ES-I3 (cell line): Measurements from ENCODE around the gene SLAMF8.

Experiments
- H3K36me3 ChIP-seq: 2 replicates; pipeline ENCODE4 v1.6.1; 2013; ENCODE audit warnings: mild to moderate bottlenecking, low read length, control low read depth, moderate library complexity; ENCODE audit not compliant: insufficient read depth
- H3K4me1 ChIP-seq: 2 replicates; pipeline ENCODE4 v1.6.1; 2013; ENCODE audit warnings: mild to moderate bottlenecking, control low read depth, low read length; ENCODE audit not compliant: insufficient read depth
- H3K9ac ChIP-seq: 2 replicates; pipeline ENCODE4 v1.6.1; 2013; ENCODE audit warnings: low read depth, mild to moderate bottlenecking, low read length, moderate library complexity
- H3K9me3 ChIP-seq: 2 replicates; pipeline ENCODE4 v1.6.1; 2013; ENCODE audit warnings: mild to moderate bottlenecking, low read length, moderate library complexity; ENCODE audit not compliant: control insufficient read depth, insufficient read depth

SLAMF8 gene

GRCh38 chr1:159829273-159829634 is 2.6 kb downstream of the SLAMF8 start:
- no peak overlapping the region for H3K9ac ChIP-seq
- H3K9me3 ChIP-seq = no peaks in the 10 kb centered on the region
- no peaks in the 10 kb centered on the region for H3K36me3 ChIP-seq
- H3K4me1 ChIP-seq = peaks cover 7% of the 10 kb centered on the region; the same call in 1 of the 2 replicates

- Histone ChIP-seq H3K9ac (no peak overlapping the region), H3K36me3 (no peaks in the 10 kb centered on the region), H3K4me1 (peaks cover 7% of the 10 kb centered on the region; the same call in 1 of the 2 replicates), H3K9me3 (no peaks in the 10 kb centered on the region)
These were observed 3.3 kb downstream of the SLAMF8 start for GRCh38 chr1:159829822-159830465.

GRCh38 chr1:159830722-159831121 is 4.0 kb downstream of the SLAMF8 start:
- Histone ChIP-seq H3K4me1 (peaks cover 7% of the 10 kb centered on the region; the same call in 1 of the 2 replicates), H3K9ac (no peak overlapping the region), H3K9me3 (no peaks in the 10 kb centered on the region), H3K36me3 (no peaks in the 10 kb centered on the region)

GRCh38 chr1:159831412-159832141 is 4.9 kb downstream of the SLAMF8 start:
- no peaks in the 10 kb centered on the region for H3K9me3 ChIP-seq
- no peak overlapping the region for H3K9ac ChIP-seq
- no peaks in the 10 kb centered on the region for H3K36me3 ChIP-seq
- peaks cover 7% of the 10 kb centered on the region; the same call in 1 of the 2 replicates for H3K4me1 ChIP-seq

- H3K4me1 ChIP-seq = peaks cover 7% of the 10 kb centered on the region; the same call in 1 of the 2 replicates
- no peaks in the 10 kb centered on the region for H3K9me3 ChIP-seq
- no peaks in the 10 kb centered on the region for H3K36me3 ChIP-seq
- no peak overlapping the region for H3K9ac ChIP-seq
These were observed 5.6 kb downstream of the SLAMF8 start for GRCh38 chr1:159832309-159832708.

GRCh38 chr1:159835356-159835755 is 8.7 kb downstream of the SLAMF8 start:
- H3K9me3 ChIP-seq = no peaks in the 10 kb centered on the region
- H3K9ac ChIP-seq = no peak overlapping the region
- 0 out of 2 replicates have a peak, but pooled peaks cover 4% of the 10 kb centered on the region for H3K4me1 ChIP-seq
- H3K36me3 ChIP-seq = no peaks in the 10 kb centered on the region

GRCh38 chr1:159835862-159836525 is 9.3 kb downstream of the SLAMF8 start:
- Histone ChIP-seq H3K9ac (no peak overlapping the region), H3K4me1 (0 out of 2 replicates have a peak, but pooled peaks cover 4% of the 10 kb centered on the region), H3K9me3 (no peaks in the 10 kb centered on the region), H3K36me3 (no peaks in the 10 kb centered on the region)

- Histone ChIP-seq H3K9ac (no peak overlapping the region), H3K4me1 (no peaks in the 10 kb centered on the region), H3K9me3 (no peaks in the 10 kb centered on the region), H3K36me3 (no peaks in the 10 kb centered on the region)
These were observed 12.0 kb downstream of the SLAMF8 start for GRCh38 chr1:159838715-159839114.

- no peaks in the 10 kb centered on the region for H3K4me1 ChIP-seq
- no peaks in the 10 kb centered on the region for H3K36me3 ChIP-seq
- no peak overlapping the region for H3K9ac ChIP-seq
- no peaks in the 10 kb centered on the region for H3K9me3 ChIP-seq
These were observed 12.6 kb downstream of the SLAMF8 start for GRCh38 chr1:159839116-159839849.

- H3K9ac ChIP-seq = no peak overlapping the region
- no peaks in the 10 kb centered on the region for H3K4me1 ChIP-seq
- no peaks in the 10 kb centered on the region for H3K36me3 ChIP-seq
These were observed 15.1 kb downstream of the SLAMF8 start for GRCh38 chr1:159841749-159842148.

GRCh38 chr1:159843459-159843858 is 16.8 kb downstream of the SLAMF8 start:
- Histone ChIP-seq H3K9me3 (no peaks in the 10 kb centered on the region), H3K4me1 (no peaks in the 10 kb centered on the region), H3K36me3 (no peaks in the 10 kb centered on the region), H3K9ac (no peak overlapping the region)

More at GRCh38 chr1:159841749-159842148, 15.1 kb downstream of the SLAMF8 start:
- H3K9me3 ChIP-seq = no peaks in the 10 kb centered on the region

- no peak overlapping the region for H3K9ac ChIP-seq
- no peaks in the 10 kb centered on the region for H3K9me3 ChIP-seq
These were observed 19.3 kb downstream of the SLAMF8 start for GRCh38 chr1:159845751-159846629.

GRCh38 chr1:159847231-159847630 is 20.6 kb downstream of the SLAMF8 start:
- Histone ChIP-seq H3K9me3 (no peaks in the 10 kb centered on the region), H3K36me3 (no peaks in the 10 kb centered on the region), H3K4me1 (peaks cover 10% of the 10 kb centered on the region; the same call in 1 of the 2 replicates), H3K9ac (no peak overlapping the region)

More at GRCh38 chr1:159845751-159846629, 19.3 kb downstream of the SLAMF8 start:
- peaks cover 10% of the 10 kb centered on the region; the same call in 1 of the 2 replicates for H3K4me1 ChIP-seq
- no peaks in the 10 kb centered on the region for H3K36me3 ChIP-seq
